Muscle of arm (tissue), 12 donors: ENCODE data around the gene TMEM138. TPM values are rescaled to one million over a fixed set of nuclear protein-coding genes. Genes with fewer than 3 reads are reported as not detected.

Experiments
- DNase-seq: peaks from one replicate; pipeline ENCODE4 v3.0.0-alpha.2; 2013
- polyA plus RNA-seq, 12 donors: library from polyadenylated mRNA; unstranded; fragments of 120-200 nt; gene quantifications; one replicate each; pipeline ENCODE4 v1.2.1, GENCODE V29; 2013; ENCODE audit not compliant: insufficient read length in 12 of 12

The TMEM138 gene
- polyA plus RNA-seq, 12 donors: 13.8 to 75.4 (median 23.4) TPM; not detected in 1

GRCh38 chr11:61339490-61339878 lies 22.7 kb upstream of the TMEM138 start:
- no peak for DNase-seq

- no peak for DNase-seq
These were observed 21.2 kb upstream of the TMEM138 start for GRCh38 chr11:61340979-61341378.

GRCh38 chr11:61341706-61342105 lies 20.5 kb upstream of the TMEM138 start:
- DNase-seq: no peak

- DNase-seq: no peak
These were observed 19.9 kb upstream of the TMEM138 start for GRCh38 chr11:61342207-61342803.

- DNase-seq: no peak
These were observed 18.1 kb upstream of the TMEM138 start for GRCh38 chr11:61343792-61344745.

GRCh38 chr11:61345170-61345610 lies 17.0 kb upstream of the TMEM138 start:
- DNase-seq: no peak

GRCh38 chr11:61345954-61346843 lies 16.0 kb upstream of the TMEM138 start:
- DNase-seq: no peak

GRCh38 chr11:61347916-61348461 lies 14.2 kb upstream of the TMEM138 start:
- no peak for DNase-seq

- no peak for DNase-seq
These were observed 12.9 kb upstream of the TMEM138 start for GRCh38 chr11:61349189-61349751.

- DNase-seq: no peak
These were observed 12.3 kb upstream of the TMEM138 start for GRCh38 chr11:61349916-61350315.

- DNase-seq: no peak
These were observed 11.8 kb upstream of the TMEM138 start for GRCh38 chr11:61350336-61350735.

GRCh38 chr11:61350803-61351202 lies 11.4 kb upstream of the TMEM138 start:
- no peak for DNase-seq

- no peak for DNase-seq
These were observed 10.1 kb upstream of the TMEM138 start for GRCh38 chr11:61352038-61352437.

- DNase-seq: no peak
These were observed 8.8 kb upstream of the TMEM138 start for GRCh38 chr11:61353131-61354067.

- no peak for DNase-seq
These were observed 8.0 kb upstream of the TMEM138 start for GRCh38 chr11:61354208-61354607.

GRCh38 chr11:61356706-61357105 lies 5.5 kb upstream of the TMEM138 start:
- no peak for DNase-seq

GRCh38 chr11:61357233-61357893 lies 4.8 kb upstream of the TMEM138 start:
- DNase-seq: no peak

- DNase-seq: no peak
These were observed 4.3 kb upstream of the TMEM138 start for GRCh38 chr11:61357894-61358239.

GRCh38 chr11:61358566-61358965 lies 3.6 kb upstream of the TMEM138 start:
- DNase-seq: no peak

GRCh38 chr11:61359516-61359915 lies 2.7 kb upstream of the TMEM138 start:
- DNase-seq: no peak
